Lung microvascular endothelial cell (primary cell): Measurements from ENCODE around the gene ACTR3. TPM values are rescaled to one million over a fixed set of nuclear protein-coding genes. Genes with fewer than 3 reads are reported as not detected.
"Not testable (repeated sequence)": the region's sequence is repeated elsewhere in the genome, so short reads cannot be mapped to it uniquely, and the experiment has no call there.

Experiments used
- DNase-seq, 2 donors: peaks; one replicate each; pipeline versions ENCODE4 v3.0.0 to v3.0.0-alpha.2; 2010; ENCODE audit warnings: low read depth in 2 of 2
- total RNA-seq: library from RNA; depleted of rRNA; stranded (reverse); fragments of >200 nt; gene quantifications from 2 replicates; pipeline ENCODE4 v1.2.1, GENCODE V29; 2014

The ACTR3 gene
- total RNA-seq, 1 donor from 2014 or later = 60.5 TPM

DNA sequence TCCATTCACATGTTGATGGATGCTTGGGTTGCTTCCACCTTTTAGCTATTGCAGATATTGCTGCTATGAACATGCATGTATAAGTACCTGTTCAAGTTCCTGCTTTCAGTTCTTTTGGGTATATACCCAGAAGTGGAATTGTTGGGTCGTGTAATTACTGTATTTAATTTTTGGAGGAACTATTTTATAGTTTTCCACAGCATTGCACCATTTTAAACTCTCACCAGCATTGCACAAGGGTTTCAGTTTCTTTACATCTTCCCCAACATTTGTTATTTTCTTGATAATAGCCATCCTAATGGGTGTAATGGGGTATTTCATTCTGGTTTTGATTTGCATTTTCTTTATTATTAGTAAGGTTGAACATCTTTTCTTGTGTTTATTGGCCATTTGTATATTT is 16.0 kb downstream of the ACTR3 start:
- DNase-seq = no peak

DNA sequence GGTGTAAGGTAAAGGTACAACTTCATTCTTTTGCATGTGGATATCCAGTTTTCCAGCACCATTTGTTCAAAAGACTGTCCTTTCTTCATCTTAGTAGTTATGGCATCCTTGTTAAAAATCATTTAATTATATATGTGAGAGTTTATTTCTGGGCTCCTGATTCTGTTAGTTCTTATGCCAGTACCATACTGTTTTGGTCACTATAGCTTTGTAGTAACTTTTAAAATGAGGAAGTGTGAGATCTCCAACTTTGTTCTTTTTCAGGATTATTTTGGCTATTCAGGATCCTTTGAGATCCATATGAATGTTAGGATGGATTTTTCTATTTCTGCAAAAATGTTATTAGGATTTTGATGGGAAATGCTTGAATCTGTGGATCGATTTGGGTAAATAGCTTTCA is 16.8 kb downstream of the ACTR3 start:
- DNase-seq = no peak

DNA sequence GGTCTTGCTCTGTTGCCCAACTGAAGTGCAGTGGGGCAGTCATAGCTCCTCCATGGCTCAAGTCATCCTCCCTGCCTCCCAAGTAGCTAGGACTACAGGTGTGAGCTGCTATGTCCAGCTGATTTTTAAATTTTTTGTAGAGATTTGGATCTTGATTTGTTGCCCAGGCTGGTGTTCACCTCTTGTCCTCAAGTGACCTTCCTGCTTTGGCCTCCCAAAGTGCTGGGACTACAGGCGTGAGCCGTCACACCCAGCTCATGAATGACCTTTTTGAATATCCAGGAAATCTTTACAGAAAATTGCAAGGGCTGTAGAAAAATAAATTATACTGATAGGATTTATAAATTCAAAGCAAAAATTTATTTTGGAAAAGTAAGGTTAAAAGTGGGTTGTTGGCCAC is 17.4 kb downstream of the ACTR3 start:
- no peak for DNase-seq

DNA sequence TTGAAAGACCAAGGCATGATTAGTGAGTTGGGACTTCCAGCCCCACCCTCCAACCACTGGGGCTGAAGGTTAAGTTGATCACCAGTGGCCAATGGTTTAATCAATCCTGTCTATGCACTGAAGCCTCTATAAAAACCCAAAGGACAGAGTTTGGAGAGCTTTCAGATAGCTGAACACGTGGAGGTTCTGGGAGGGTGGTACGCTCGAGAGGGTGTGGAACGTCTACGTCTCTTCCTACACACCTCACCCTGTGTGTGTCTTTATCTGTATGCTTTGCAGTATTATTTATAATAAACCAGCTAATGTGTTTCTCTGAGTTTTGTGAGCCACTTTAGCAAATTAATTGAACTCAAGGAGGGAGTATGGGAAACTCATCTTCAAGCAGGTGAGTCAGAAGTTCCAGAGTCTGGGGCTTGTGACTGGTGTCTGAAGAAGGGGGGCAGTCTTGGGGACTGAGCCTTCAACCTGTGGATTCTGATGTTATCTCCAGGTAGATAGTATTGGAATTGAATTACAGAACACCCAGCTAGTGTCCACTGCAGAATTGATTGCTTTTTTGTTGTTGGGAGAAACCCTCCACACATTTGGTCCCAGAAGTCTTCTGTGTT is 20.3 kb downstream of the ACTR3 start:
- peak in 1 of 2 donors; percentile 13 for DNase-seq

GRCh38 chr2:113910967-113911678 is 21.2 kb downstream of the ACTR3 start:
- DNase-seq = no peak

DNA sequence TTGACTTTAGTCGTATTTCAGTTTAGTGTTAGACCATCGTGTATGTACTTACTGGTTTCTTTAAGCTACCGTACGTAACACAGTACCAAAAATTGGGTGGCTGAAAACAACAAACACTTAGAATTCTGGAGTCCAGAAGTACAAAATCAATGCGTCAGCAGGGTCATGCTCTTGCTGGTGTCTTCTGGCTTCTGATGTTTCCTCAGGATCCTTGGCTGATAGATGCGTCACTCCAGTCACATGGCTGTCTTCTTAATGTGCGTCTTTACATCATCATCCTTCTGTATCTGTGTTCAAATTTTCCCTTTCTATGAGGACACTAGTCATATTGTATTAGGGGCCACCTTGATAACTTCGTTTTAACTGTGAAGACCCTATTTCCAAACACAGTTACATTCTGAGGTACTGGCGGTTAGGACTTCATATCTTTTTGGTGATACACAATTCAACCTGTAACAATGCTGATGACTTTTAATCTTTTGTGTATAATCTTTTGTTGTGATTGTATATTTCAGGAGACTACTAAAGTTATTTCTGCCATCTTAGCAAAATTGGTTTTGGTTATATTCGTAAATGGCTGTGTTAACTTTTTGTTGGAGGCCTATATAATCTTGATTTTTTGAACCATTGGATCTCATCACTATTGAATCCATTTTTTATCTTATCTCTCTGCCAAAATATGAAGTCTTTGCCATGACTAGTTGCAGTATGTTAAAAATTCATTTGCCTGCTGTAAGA is 25.4 kb downstream of the ACTR3 start:
- no peak for DNase-seq

GRCh38 chr2:113918229-113918628 is 28.3 kb downstream of the ACTR3 start:
- no peak for DNase-seq

DNA sequence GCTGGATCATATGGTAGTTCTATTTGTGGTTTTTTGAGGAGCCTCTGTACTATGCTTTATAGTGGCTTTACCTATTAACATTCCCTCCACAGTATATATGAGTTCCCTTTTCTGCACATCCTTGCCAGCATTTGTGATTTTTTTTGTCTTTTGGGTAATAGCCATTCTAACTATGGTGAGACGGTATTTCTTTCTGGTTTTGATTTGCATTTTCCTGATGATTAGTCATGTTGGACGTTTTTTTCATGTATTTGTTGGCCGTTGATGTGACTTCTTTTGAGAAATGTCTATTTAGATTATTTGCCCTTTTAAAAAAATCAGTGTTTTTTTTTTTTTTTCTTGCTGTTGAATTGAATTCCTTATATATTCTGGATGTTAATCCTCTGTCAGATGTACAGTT is 31.1 kb downstream of the ACTR3 start:
- DNase-seq = no peak

DNA sequence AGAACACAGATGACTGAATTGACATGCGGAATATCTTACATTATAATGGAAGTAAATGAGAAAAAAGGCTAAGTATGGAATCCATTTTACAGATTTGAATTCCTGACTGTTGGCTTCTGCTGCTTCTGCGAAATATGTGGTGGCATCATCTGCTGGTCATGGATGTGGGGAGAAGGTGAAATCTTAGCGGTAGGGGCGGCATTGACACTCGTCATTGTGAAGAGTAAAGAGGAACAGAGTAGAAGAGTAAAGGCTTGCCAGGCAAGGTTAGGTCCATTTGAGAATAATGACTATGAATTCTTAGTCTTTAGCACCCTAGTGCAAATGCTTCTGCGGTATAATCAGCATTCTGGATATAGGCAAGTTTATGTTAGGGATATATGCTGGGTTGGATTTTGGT is 32.4 kb downstream of the ACTR3 start:
- DNase-seq = no peak

DNA sequence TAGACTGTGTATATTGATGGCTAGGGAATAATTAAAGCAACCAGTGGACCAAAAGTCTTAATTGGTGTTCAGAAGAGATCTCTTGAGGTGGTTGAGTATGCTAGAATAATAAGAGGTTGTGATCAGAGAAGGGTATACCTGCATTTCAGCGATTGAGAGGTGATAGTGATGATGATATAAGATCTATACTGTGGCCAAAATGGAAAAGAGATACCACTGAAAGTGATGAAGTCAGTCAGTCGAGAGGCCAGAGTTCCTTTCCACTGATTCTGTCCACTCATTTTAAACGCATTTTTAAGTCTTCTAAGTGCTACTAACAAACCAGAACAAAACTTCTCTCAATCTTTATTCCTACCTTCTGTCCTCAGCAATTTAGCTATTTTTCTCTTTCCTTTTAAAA is 32.9 kb downstream of the ACTR3 start:
- no peak for DNase-seq

- no peak for DNase-seq
These were observed 36.0 kb downstream of the ACTR3 start for GRCh38 chr2:113925884-113926283.

- no peak for DNase-seq
These were observed 36.4 kb downstream of the ACTR3 start for GRCh38 chr2:113926314-113926713.

- no peak for DNase-seq
These were observed 40.6 kb downstream of the ACTR3 start for GRCh38 chr2:113930448-113930847.

- DNase-seq = no peak
These were observed 47.6 kb downstream of the ACTR3 start for GRCh38 chr2:113937501-113937900.

GRCh38 chr2:113940891-113941290 is 51.0 kb downstream of the ACTR3 start:
- peak in 1 of 2 donors; percentile 11 for DNase-seq

GRCh38 chr2:113945784-113946183 is 55.9 kb downstream of the ACTR3 start:
- DNase-seq = not testable (repeated sequence)

DNA sequence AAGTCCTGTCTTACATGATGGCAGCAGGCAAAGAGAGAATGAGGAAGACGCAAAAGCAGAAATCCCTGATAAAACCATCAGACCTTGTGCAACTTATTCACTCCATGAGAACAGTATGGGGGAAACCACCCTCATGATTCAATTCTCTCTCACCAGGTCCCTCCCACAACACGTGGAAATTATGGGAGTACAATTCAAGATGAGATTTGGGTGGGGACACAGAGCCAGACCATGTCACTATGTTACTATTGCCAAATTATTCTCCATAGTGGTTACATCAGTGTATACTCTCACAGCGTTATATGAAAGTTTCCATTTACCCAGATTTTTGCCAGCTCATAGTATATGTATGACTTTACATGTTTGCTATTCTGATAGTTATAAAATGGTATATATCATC is 61.0 kb downstream of the ACTR3 start:
- not testable (repeated sequence) for DNase-seq

DNA sequence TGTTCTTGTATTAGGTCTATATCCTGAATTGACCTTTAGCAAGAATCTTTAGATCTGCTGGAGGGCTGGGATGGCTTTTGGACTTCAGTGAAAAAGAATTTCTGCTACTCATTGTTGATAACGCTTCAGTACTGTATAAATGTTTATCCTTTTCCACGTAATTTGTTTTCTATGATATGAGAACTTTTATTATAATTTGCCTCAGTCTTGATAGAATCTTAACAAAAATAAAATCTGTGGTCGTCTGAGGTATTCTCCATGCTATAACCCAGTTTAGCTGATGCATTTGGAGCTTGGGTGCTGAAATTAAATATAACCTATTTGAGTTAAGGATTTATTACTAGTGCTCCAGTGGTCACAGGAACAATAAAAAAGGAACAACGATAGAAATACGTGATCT is 71.1 kb downstream of the ACTR3 start:
- no peak for DNase-seq

GRCh38 chr2:113962692-113963480 is 73.0 kb downstream of the ACTR3 start:
- DNase-seq = peak in 1 of 2 donors; percentile 42

DNA sequence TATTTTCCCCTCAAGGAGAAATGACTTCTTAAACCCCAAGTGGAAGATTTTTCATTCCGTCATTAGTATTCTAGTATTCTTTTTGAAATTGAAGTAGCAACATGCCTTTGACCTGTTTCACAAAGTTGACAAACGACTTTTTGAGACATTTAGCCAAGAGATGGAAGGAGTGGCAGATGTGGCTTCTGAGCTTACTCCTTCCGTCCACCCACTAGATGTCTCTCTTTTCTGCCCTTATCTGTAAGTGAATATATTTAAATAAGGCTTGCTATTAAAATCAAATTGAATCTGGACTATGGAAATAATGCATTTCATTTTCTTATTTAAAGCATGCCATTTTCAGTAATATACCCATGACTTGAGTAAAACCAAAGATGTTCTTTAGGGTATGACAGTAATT is 74.1 kb downstream of the ACTR3 start:
- DNase-seq = no peak

DNA sequence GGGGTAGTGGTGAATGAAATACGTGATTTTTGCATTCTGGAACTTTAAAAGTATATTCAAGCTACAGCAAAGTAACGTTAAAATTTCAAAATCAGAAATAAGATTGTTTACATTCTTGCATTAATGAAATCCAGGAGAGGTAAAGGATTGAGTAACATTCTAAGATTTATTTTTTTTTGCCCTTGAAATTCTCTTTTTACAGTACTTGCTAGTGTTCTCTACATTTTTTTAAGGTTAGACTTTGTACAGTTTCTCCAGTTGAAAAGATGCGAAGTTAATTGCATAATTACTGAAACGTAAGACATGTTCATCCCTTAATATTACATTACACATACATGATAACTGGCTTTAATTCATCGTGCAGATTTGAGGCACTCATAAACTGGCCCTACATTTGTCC is 74.5 kb downstream of the ACTR3 start:
- no peak for DNase-seq

GRCh38 chr2:113965228-113965627 is 75.3 kb downstream of the ACTR3 start:
- no peak for DNase-seq
